K562 (cell line): Measurements from ENCODE around the gene ADAP1. TPM values are rescaled to one million over a fixed set of nuclear protein-coding genes. Genes with fewer than 3 reads are reported as not detected.

Source experiments
- ATAC-seq: fragments of 200-7000 bp; cut with Tn5 transposase; 3 replicates; pipeline ENCODE4 v1.9.1; 2020; ENCODE audit warnings: moderate library complexity
- BruUV-seq: library from RNA; stranded (reverse); fragments of 400-500 nt; replicated peaks from 2 replicates; lab custom pipeline; 2021; lab: Mats Ljungman, UMichigan
- CTCF ChIA-PET: fragments of 300-600 bp; formaldehyde crosslinking; extraction: SDS; loops from one replicate; lab custom pipeline; 2021; ENCODE audit warnings: low intra/inter-chr PET ratio; lab: Yijun Ruan, JAX
- POLR2A ChIA-PET: fragments of 300-600, 350-650 bp; sonication (Branson Sonifier 250); formaldehyde crosslinking; extraction: SDS; loops from one replicate; lab custom pipeline; 2021; ENCODE audit warnings: antibody characterized with exemption, inconsistent platforms; lab: Yijun Ruan, JAX
- DNase-seq, 4 experiments: peaks; one replicate each; pipeline versions ENCODE4 v3.0.0 to v3.0.0-alpha.2; 2011 to 2018; ENCODE audit warnings: low spot score in 3 of 4, mixed read lengths in 3 of 4; ENCODE audit errors: extremely low read depth in 1 of 4
- FAIRE-seq: peaks from 2 replicates; lab custom pipeline; 2011; peaks lifted over from hg19 to GRCh38; lab: Jason Lieb, UNC
- H2AFZ ChIP-seq: 2 replicates; pipeline ENCODE4 v1.6.0; 2011; ENCODE audit warnings: low read depth, low read length, control low read depth, inconsistent platforms
- H3K27ac ChIP-seq: fragments of 200-600 bp; 3 replicates; pipeline ENCODE4 v1.8.0; 2011; ENCODE audit warnings: low read depth, mild to moderate bottlenecking, control low read depth, inconsistent platforms, low read length, moderate library complexity, mixed read lengths; ENCODE audit errors: extremely low read depth
- H3K27me3 ChIP-seq, 2 experiments: fragments of 300-600 bp in 1 of 2; 2 replicates in 1 of 2; 3 replicates in 1 of 2; pipeline versions ENCODE4 v1.6.0 to v1.8.0; 2011; ENCODE audit warnings: inconsistent platforms in 2 of 2, low read length in 2 of 2, mild to moderate bottlenecking in 1 of 2, mixed read lengths in 1 of 2, moderate library complexity in 1 of 2; ENCODE audit not compliant: control insufficient read depth in 2 of 2, insufficient read depth in 2 of 2
- H3K36me3 ChIP-seq: fragments of 300-600 bp; 3 replicates; pipeline ENCODE4 v1.8.0; 2011; ENCODE audit warnings: mild to moderate bottlenecking, low read length, inconsistent platforms; ENCODE audit not compliant: control insufficient read depth, insufficient read depth
- H3K4me1 ChIP-seq, 2 experiments: fragments of 200-600 bp in 1 of 2; replicated peaks in 1 of 2; 2 replicates in 1 of 2; 3 replicates in 1 of 2; pipeline versions ENCODE4 v1.5.1 to v1.8.0; 2011; ENCODE audit warnings: inconsistent platforms in 2 of 2, low read length in 2 of 2, mild to moderate bottlenecking in 1 of 2, mixed read lengths in 1 of 2, moderate library complexity in 1 of 2; ENCODE audit not compliant: control insufficient read depth in 2 of 2, insufficient read depth in 2 of 2
- H3K4me2 ChIP-seq: 2 replicates; pipeline ENCODE4 v1.6.1; 2011; ENCODE audit warnings: low read length, control low read depth, inconsistent platforms, mixed read lengths; ENCODE audit not compliant: insufficient read depth
- H3K4me3 ChIP-seq: fragments of 200-600 bp; sonication (generic), shearing (Covaris generic); 2 replicates; pipeline ENCODE4 v1.5.1; 2016; ENCODE audit warnings: control low read depth, inconsistent platforms
- H3K79me2 ChIP-seq: fragments of 200-600 bp; 3 replicates; pipeline ENCODE4 v1.8.0; 2011; ENCODE audit warnings: low read length, inconsistent platforms; ENCODE audit not compliant: control insufficient read depth, insufficient read depth
- H3K9ac ChIP-seq, 2 experiments: 2 replicates each; pipeline versions ENCODE4 v1.6.0 to v1.6.1; 2011; ENCODE audit warnings: low read depth in 2 of 2, low read length in 2 of 2, control low read depth in 1 of 2, inconsistent platforms in 1 of 2, mild to moderate bottlenecking in 1 of 2, mixed read lengths in 1 of 2; ENCODE audit not compliant: insufficient read depth in 1 of 2
- H3K9me1 ChIP-seq: one replicate; pipeline ENCODE4 v1.6.0; 2011; ENCODE audit warnings: inconsistent platforms, mild to moderate bottlenecking, low read length, moderate library complexity; ENCODE audit not compliant: control insufficient read depth, insufficient read depth
- H3K9me3 ChIP-seq: replicated peaks from 2 replicates; pipeline ENCODE4 v1.5.1; 2011; ENCODE audit warnings: low read depth, low read length, inconsistent platforms; ENCODE audit not compliant: control insufficient read depth, insufficient read depth
- H4K20me1 ChIP-seq: replicated peaks from 2 replicates; pipeline ENCODE4 v1.6.1; 2011; ENCODE audit warnings: low read length, inconsistent platforms, mixed read lengths; ENCODE audit not compliant: control insufficient read depth, insufficient read depth
- MTA2 ChIP-seq: fragments of 450-650 bp; IDR thresholded peaks from 2 replicates; pipeline ENCODE4 v1.6.1; 2016; ENCODE audit warnings: low read depth
- PKNOX1 ChIP-seq: fragments of 450-650 bp; IDR thresholded peaks from 2 replicates; pipeline ENCODE4 v1.6.1; 2016
- POLR2G ChIP-seq: fragments of 200-400 bp; formaldehyde crosslinking; IDR thresholded peaks from 2 replicates; pipeline ENCODE4 v1.6.1; 2017; ENCODE audit warnings: low read depth, mild to moderate bottlenecking, antibody characterized with exemption, low read length, moderate library complexity
- ZNF124 ChIP-seq: sonication (generic); formaldehyde crosslinking; IDR thresholded peaks from 2 replicates; pipeline ENCODE4 v1.8.1; 2022; ENCODE audit warnings: missing genetic modification reagents
- ZNF165 ChIP-seq: fragments of 250-450 bp; sonication (Bioruptor Pico); IDR thresholded peaks from 2 replicates; pipeline ENCODE4 v1.4.0; 2020; ENCODE audit warnings: borderline replicate concordance
- ZNF274 ChIP-seq: IDR thresholded peaks from 2 replicates; pipeline ENCODE4 v1.6.1; 2011; ENCODE audit warnings: low read depth, mild to moderate bottlenecking, low read length, moderate library complexity, borderline replicate concordance
- WGBS: fragments of 100-300 bp; shearing (Covaris generic); methylation state at CpG from one replicate; pipeline ENCODE4 v1.1.6; 2016; ENCODE audit warnings: low coverage, mixed read lengths; ENCODE audit not compliant: insufficient coverage; ENCODE audit errors: missing lambda C conversion rate; 5-methylcytosine and 5-hydroxymethylcytosine counted together
- in situ Hi-C: fragments of 300-500 bp; cut with MboI; formaldehyde crosslinking; loops from 4 replicates; pipeline ENCODE4 v1.15.0; 2018; ENCODE audit warnings: inconsistent platforms, mixed read lengths
- intact Hi-C: fragments of 100-400 bp; cut with micrococcal nuclease; formaldehyde crosslinking; loops from 2 replicates; pipeline ENCODE4 v1.14.2; 2022
- polyA plus RNA-seq, 8 experiments: library from polyadenylated mRNA; depleted of rRNA in 4 of 8; stranded (reverse) in 5 of 8; unstranded in 3 of 8; fragments of >200 nt; fragmentation: Nextera tagmentation in 2 of 8; fragmentation: Illumina TruSeq in 1 of 8; extraction: Ambion mirVana in 2 of 8; extraction: Trizol in 1 of 8; gene quantifications; 2 replicates each; pipeline versions ENCODE4 v1.2.1 to v1.2.3, GENCODE V29; 2011 to 2014; ENCODE audit warnings: inconsistent platforms in 1 of 8, missing spikeins in 1 of 8
- total RNA-seq, 7 experiments: library from RNA; depleted of rRNA in 6 of 7; stranded (reverse); fragments of >200 nt in 6 of 7; fragmentation: Illumina TruSeq in 2 of 7; extraction: Trizol in 2 of 7; gene quantifications; 2 replicates each; pipeline versions ENCODE4 v1.2.1 to v1.2.3, GENCODE V29; 2011 to 2021; ENCODE audit warnings: low replicate concordance in 1 of 7
- TF ChIP-seq, protein P1 (sequence below), 2 experiments: fragments of 200-800 bp in 1 of 2; sonication (Bioruptor generic) in 1 of 2; sonication (generic) in 1 of 2; formaldehyde crosslinking in 1 of 2; IDR thresholded peaks in 1 of 2; conservative IDR thresholded peaks in 1 of 2; 2 replicates each; pipeline versions ENCODE4 v1.5.0 to v1.6.1; 2016 to 2020; ENCODE audit warnings: missing compliant biosample characterization in 1 of 2, missing genetic modification characterization in 1 of 2, missing genetic modification reagents in 1 of 2

ADAP1 gene
- total and polyA plus RNA-seq, 9 of the 15 experiments (the other 6 are each of a cell fraction or from before 2014, with no cell fraction given): 0.27 to 1.4 (median 0.52) TPM; not detected in 3

GRCh38 chr7:891805-892204, 62.7 kb downstream of the ADAP1 start:
- H3K4me2 ChIP-seq: no peak overlapping the region
- intact Hi-C loops: no loop called here
- FAIRE-seq: no peak
- DNase-seq: no peak
- POLR2A ChIA-PET: interaction anchor here (0.5 to 1.6 kb wide), 4 partner anchors 9 to 229 kb away, joined by 3 to 8 read pairs (median 3); no protein-coding TSS in a partner anchor
- H3K27me3 ChIP-seq: no peaks in the 10 kb centered on the region
- H4K20me1 ChIP-seq: no peaks in the 10 kb centered on the region; the same call in 1 of the 2 replicates
- H3K9ac ChIP-seq: no peak overlapping the region
- BruUV-seq: no TSS peak
- H3K4me1 ChIP-seq: peaks cover 0 to 28% of the 10 kb centered on the region in 2 experiments; a peak in 1 of 5 replicates
- no peak for ATAC-seq
- 100% methylated on average over 15 of the region's 20 CpGs for WGBS
- in situ Hi-C loops: no loop called here
- H3K9me1 ChIP-seq: no peaks in the 10 kb centered on the region
- H3K27ac ChIP-seq: no peak overlapping the region
- TF ChIP-seq, protein P1, sequence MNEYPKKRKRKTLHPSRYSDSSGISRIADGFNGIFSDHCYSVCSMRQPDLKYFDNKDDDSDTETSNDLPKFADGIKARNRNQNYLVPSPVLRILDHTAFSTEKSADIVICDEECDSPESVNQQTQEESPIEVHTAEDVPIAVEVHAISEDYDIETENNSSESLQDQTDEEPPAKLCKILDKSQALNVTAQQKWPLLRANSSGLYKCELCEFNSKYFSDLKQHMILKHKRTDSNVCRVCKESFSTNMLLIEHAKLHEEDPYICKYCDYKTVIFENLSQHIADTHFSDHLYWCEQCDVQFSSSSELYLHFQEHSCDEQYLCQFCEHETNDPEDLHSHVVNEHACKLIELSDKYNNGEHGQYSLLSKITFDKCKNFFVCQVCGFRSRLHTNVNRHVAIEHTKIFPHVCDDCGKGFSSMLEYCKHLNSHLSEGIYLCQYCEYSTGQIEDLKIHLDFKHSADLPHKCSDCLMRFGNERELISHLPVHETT (CRISPR knock-in tag; conservative IDR thresholded peaks at IDR 0.05 in 1 of 2, IDR thresholded peaks at IDR 0.05 in 1 of 2): no peak
- TF ChIP-seq ZNF274 (no peak), POLR2G (0 out of 2 replicates have a peak, but pooled peaks have one; percentile 37), PKNOX1 (no peak), ZNF165 (CRISPR knock-in tag) (no peak), ZNF124 (CRISPR knock-in tag) (no peak), MTA2 (no peak)
- peaks cover 93% of the 10 kb centered on the region; the same call in 2 of the 3 replicates for H3K36me3 ChIP-seq
- H3K79me2 ChIP-seq: peaks cover 26% of the 10 kb centered on the region
- H2AFZ ChIP-seq: no peak overlapping the region
- CTCF ChIA-PET: no interaction called here
- no peaks in the 10 kb centered on the region for H3K9me3 ChIP-seq
- H3K4me3 ChIP-seq: no peak overlapping the region
